PC-9 (cell line): ENCODE measurements around the gene CFAP46.

Source experiments
- CTCF ChIP-seq: fragments of 200-600 bp; sonication (generic); conservative IDR thresholded peaks from 2 replicates; pipeline ENCODE4 v1.6.1; 2017; ENCODE audit warnings: mixed run types, antibody characterized with exemption, mild to moderate bottlenecking, moderate library complexity
- EZH2 ChIP-seq: fragments of 200-600 bp; sonication (generic); IDR thresholded peaks from 2 replicates; pipeline ENCODE4 v1.8.0; 2017; ENCODE audit warnings: antibody characterized with exemption, low read depth

GRCh38 chr10:132810807-132811700 is 131.3 kb downstream of the CFAP46 start:
- no peak for TF ChIP-seq CTCF
- TF ChIP-seq EZH2, result no peak
